T47D (cell line): ENCODE measurements around the gene MACROH2A1.

Source experiments
- DNase-seq, 2 experiments: peaks; one replicate each; pipeline versions ENCODE4 v3.0.0 to v3.0.0-alpha.2; 2011 to 2012; ENCODE audit warnings: low read depth in 1 of 2, low spot score in 1 of 2
- JUND ChIP-seq: IDR thresholded peaks from 2 replicates; pipeline ENCODE4 v1.6.1; 2012; ENCODE audit warnings: low read depth
- in situ Hi-C: cut with HindIII; loops from 2 replicates; pipeline ENCODE4 v1.10.0; 2016; ENCODE audit warnings: low sequenced_read_pairs, low pct_unique_long_range_greater_than_20kb

Gene MACROH2A1

DNA sequence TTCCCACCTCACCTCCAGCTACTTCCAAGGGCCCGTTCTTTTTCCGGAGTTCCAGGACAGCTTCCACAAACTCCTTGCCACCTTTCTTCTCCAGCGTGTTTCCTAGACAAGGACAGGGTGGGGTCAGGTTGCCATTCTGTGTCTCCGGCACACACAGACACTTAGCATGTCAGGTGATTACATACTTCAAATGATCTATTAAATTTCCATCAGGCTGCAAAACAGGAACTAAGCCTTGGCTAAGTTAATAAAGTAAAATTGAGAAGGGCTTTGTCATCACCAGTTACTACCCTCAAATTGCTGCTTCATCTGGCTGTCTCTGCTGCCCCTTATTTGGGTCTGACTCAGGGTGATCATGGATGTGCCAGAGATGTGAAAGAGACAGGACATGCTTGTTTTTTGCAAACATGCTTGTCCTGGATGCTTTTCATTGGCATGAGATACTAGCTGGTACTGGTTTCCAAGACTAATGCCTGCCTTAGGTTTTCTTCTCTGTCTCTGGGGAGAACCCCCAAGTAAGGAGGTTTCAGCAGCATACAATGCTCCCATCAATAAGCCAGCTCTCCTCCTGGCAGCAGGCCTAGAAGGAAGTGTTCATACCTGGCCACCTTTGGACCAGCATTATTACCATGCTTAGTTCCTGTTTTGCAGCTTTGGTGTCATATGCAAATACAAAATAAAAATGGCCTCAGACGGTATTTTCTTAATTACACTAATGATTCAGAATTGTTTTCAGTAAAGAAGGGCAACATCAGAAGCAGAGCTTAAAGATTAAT is 52.9 kb downstream of the MACROH2A1 start:
- TF ChIP-seq JUND, result no peak
- peak in 1 of 2 experiments; percentile 25 for DNase-seq
- in situ Hi-C loops, result no loop called here

DNA sequence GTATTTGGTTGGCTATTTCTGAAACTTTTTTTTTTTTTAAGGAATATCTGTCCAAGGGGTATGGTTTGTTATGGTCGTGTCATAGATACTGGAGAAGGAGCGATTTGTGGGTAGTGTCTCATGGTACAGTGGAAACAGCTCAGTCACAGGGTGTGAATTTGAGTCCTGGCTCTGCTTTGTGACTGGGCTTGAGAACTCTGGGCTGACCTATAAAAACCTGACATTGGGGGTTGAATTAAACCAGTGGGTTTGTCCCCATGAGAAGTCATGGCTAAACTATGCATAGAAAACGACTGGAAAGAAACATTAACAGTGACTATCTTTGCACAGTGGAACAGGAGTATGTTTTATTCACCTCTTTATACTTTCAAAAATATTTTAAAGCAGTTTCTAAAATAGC is 54.7 kb downstream of the MACROH2A1 start:
- in situ Hi-C loops, result no loop called here
- TF ChIP-seq JUND, result no peak
- DNase-seq, result no peak

DNA sequence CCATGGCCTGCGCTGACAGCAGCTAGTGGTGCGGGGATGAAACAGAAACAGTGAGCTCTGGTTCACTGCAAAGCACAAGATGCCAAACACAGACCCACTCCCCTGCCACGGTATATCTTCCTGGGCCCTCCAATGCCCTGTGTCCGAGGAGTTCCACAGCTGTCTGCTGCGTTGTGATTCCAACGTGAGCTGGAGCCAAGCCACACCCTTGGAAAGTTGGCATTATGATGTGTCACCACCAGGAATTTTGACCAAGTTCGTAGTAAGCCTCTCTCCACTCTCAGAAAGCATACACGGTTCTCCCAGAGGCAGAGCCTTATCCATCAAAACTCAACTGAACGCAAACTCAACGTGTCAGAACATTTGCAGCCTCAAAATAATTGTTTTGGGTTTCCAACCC is 55.6 kb downstream of the MACROH2A1 start:
- TF ChIP-seq JUND, result no peak
- no peak for DNase-seq
- in situ Hi-C loops, result no loop called here

DNA sequence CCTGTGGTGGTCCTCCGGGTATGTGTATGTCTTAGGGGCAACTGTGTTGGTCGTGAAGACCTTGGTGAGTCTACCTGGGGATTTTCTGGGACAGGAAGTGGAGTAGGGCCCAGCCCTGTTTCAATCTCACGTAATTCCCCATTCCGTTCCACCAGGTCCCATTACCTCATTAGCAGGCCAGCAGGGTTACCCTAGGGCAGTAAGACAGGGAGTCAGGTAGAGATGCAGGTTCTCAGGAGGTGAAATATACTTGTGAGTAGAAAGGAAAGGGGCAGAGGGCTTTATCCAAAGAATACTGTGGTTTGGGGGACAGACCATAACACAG is 56.5 kb downstream of the MACROH2A1 start:
- in situ Hi-C loops, result no loop called here
- DNase-seq, result no peak
- TF ChIP-seq JUND, result no peak

DNA sequence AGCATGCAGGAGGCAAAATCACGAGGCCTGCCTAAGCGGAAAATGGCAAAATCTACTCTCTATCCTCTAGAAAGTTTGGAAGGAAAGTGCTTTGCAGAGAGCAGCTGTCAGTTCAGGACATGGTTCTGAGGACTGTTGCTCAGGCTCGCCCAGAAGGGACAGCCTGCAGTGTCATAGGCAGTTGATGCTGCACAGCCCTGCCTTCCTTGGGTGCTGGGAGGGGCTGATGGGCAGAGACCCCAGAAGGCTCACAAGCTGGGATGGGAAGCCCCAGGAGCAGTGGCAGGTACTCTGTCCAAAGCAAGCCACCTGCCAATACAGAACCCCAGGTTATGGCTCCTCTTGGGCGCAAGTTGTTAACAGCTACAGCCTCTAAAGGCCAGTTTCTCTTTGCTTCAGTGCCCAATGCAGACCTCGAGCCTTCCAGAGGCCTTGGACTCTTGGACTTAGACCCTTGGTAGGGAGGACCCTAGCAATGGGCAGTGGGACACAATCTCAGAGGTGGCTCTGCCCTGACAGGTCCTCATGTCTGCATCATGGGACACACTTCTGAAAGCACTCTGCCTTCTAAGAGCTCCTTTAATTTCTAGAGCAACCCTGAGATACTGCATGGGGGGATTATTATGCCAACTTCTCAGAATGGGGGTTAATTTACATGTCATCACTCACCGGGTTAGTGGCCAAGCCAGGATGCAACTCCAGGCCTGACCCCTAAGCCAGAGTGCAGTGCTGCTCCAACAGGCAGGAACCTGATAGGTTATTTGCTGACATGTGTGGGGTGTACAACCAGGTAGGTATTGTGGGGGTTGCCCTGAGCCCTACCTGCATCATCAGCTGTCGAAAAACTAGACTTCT is 57.1 kb downstream of the MACROH2A1 start:
- no peak for TF ChIP-seq JUND
- in situ Hi-C loops, result no loop called here
- no peak for DNase-seq

DNA sequence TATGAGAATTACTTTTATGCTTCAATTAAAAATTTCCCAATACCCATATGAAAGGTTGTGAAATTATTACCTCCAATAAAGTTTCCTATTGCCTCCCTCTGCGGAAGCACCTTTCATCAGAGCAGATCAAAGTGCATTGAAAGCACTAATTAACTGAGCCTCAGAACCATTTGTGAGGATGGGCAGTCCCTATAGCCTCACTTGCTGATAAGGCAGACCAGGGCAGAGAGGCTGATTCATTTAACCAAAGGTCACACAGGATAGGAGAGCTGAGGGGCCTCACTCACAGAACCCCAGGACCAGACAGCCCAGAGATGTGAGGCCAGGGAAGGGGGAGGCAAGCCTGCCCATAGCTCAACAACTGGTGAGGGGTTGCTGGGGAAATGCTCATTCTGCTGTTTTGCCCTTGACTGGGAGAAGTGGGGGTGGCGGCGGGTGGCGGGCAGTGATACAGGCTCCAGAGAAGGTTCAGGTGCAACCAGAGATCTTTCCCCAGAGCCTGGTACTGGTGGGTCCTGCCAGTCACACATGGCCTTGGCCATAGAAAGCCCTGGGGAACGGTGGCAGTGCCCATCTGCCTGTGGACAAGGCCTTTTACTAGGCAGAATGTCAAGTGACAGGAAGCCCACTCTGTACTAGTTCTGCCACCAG is 57.9 kb downstream of the MACROH2A1 start:
- TF ChIP-seq JUND, result no peak
- no peak for DNase-seq
- in situ Hi-C loops, result no loop called here

DNA sequence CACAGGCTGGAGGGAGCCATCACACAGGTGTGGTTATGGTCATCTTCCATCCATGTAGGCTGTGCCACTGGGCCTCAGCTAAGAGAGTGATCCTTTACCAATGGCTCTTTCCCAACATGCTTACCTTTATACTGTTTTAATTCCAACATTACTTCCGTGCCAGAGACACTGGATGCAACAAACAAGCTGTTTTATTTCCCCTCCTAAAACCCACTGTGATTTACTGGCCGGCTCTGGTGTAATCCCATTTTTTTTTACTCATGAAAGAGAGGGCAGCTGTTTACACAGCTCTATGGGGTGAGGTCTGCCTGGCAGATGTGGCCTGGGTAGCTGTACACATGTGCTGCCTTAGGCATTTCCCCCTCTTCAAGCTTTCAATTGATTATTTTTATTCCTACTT is 58.5 kb downstream of the MACROH2A1 start:
- in situ Hi-C loops, result no loop called here
- no peak for DNase-seq
- TF ChIP-seq JUND, result no peak

DNA sequence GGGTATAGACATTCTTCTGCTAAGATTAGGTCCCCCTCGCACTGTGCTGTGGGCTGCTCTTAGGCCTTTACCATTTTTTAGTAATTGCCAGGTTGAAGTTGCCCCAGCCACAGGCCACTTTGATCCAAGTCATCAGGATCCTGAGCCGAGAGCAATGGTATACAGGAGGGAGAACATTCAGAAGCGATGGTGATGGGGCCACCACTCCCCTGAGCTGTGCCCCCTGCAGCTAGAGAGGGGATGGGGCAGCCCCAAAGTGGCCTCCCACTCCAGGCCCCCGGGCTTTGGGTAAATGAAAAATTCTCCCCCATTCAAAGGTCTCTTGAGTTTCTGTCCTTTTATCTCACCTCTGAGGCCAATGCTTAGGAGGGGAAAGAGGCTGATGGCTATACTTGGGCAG is 59.4 kb downstream of the MACROH2A1 start:
- TF ChIP-seq JUND, result no peak
- no peak for DNase-seq
- in situ Hi-C loops, result no loop called here

DNA sequence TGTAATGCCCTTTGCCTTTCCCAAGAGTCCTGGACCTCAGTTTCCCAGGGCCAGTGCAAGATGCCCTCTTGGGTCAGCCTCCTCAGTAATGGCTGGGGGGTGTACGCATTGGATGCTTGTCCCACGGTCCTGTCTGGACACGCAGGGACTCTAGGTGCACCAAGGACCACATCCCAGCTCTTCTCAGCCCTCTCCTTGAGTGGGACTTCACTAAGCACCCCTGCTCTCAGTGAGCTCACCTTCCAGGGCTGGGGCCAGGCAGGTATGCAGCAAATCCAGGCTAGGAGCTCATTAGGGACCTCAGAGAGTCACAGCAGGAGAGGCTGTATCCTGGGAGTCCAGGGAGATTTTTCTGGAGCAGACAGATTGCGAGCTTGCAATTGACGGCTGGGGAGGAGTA is 59.8 kb downstream of the MACROH2A1 start:
- in situ Hi-C loops, result no loop called here
- TF ChIP-seq JUND, result no peak
- no peak for DNase-seq

DNA sequence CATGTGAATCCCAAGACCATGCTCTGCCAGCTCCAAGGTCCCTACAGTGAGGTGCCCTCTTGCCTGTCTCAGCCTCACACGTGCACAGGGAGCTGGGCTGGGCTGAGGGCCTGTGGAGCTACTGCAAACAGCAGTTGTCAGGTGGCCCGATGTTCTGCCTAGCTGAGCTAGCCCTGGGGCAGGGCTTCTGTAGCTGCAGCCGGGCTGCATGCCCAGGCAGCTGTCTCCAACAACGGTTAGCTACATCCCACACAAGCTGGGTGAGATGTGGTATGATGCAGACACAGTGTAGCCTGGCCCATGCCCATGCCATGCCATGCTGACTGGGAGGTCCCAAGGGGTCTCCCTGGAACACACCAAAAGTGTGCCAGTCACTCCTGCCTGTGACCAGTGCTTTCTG is 62.0 kb downstream of the MACROH2A1 start:
- no peak for TF ChIP-seq JUND
- no peak for DNase-seq
- in situ Hi-C loops, result no loop called here

DNA sequence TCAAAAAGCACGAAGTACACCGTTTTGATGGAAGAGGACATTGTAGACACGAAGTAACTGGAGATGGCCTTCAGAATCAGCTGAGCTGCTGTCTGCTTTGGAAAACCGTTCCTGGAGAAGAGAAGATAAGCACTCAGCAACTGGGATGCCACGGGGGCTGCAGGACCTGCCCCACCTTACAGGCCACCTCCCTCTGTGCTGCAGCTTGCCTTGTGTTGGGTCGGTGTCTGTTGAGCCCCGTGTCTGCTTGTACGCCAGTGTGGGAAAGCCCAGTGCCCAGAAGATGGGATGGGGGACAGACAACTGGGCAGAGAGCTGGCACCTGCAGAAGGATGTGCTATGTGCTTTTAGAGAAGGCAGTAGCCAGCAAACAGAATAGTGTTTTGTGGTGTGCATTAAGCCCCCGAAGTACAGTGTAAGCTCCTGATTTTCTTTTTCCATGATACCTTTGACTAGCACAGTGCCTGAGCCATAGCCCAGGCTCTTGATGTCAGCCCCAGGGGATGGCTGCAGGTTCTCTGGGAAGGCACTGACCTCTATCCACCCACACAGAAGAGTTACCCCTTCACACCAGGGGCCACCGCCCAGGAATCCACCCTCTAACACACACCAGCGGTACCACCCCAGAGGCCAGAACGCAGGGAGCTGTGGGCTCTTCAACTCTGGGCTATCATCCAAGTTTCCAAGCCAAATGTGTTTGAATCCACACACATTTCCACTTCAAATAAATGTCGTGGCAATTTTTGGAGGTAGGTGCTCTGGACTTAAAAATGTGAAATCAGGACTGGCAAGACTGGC is 63.8 kb downstream of the MACROH2A1 start:
- DNase-seq, result no peak
- in situ Hi-C loops, result no loop called here
- no peak for TF ChIP-seq JUND

DNA sequence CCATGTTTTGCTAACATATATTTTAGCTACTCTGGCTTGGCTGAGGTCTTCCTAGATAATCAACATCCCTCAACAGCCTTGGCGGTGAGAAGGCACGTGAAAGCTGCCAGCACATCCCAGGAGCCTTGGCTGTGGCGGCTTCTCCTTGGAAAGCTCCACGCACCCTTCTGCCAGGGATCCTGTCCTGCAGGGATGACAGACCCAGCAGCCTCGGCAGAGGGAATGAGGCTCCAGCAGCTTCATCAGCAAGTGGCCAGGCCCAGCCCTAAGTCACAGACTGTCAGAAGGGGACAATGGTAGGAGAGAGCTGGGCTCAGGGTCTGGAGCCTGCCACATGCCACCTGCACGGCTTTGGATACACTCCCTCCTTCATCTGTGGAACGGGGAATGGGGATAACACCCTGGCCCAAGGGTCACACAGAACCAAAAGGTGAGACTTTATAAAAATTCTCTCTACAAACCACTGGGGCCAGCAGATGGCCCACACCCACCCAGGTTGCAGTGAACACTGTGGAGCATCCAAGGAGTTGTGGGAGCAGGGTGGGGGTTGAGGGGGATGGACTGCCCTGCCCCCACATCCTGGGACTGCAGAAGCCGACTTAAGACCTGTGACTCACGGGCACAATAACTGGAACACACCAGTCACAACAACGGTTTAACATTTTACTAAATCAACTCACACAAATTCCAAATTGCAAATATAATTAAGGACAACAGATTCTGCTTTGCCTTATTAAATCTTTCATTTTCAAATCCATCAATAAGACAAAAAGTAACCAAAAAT is 65.1 kb downstream of the MACROH2A1 start:
- TF ChIP-seq JUND, result no peak
- in situ Hi-C loops, result no loop called here

More for the DNA sequence above, 65.1 kb downstream of the MACROH2A1 start:
- no peak for DNase-seq
